Endothelial cell of umbilical vein (primary cell): ENCODE results near the gene SUGCT. TPM values are rescaled to one million over a fixed set of nuclear protein-coding genes. Genes with fewer than 3 reads are reported as not detected.

Source experiments
- BruUV-seq: library from RNA; stranded (reverse); fragments of 400-500 nt; replicated peaks from 2 replicates; lab custom pipeline; 2021; lab: Mats Ljungman, UMichigan
- CTCF ChIA-PET: fragments of 300-600, 350-600 bp; sonication (Branson Sonifier 250); formaldehyde crosslinking; loops from one replicate; lab custom pipeline; 2021; ENCODE audit warnings: antibody characterized with exemption, inconsistent platforms; lab: Charles Lee
- POLR2A ChIA-PET: fragments of 300-600, 350-600 bp; sonication (Branson Sonifier 250); formaldehyde crosslinking; loops from one replicate; lab custom pipeline; 2021; ENCODE audit warnings: antibody characterized with exemption, inconsistent platforms; lab: Charles Lee
- DNase-seq: peaks from one replicate; pipeline ENCODE4 v3.0.0-alpha.2; 2011; ENCODE audit warnings: low read depth, low spot score
- FAIRE-seq: peaks from 2 replicates; lab custom pipeline; 2011; peaks lifted over from hg19 to GRCh38; lab: Jason Lieb, UNC
- H2AFZ ChIP-seq: 2 replicates; pipeline ENCODE4 v1.6.0; 2012; ENCODE audit warnings: low read depth, low read length, control low read depth, inconsistent platforms
- H3K27ac ChIP-seq: 2 replicates; pipeline ENCODE4 v1.5.1; 2011; ENCODE audit warnings: low read depth, mild to moderate bottlenecking, control low read depth, low read length, moderate library complexity; ENCODE audit not compliant: insufficient read depth
- H3K27me3 ChIP-seq, 2 experiments: 2 replicates each; pipeline versions ENCODE4 v1.6.0 to v1.6.1; 2011; ENCODE audit warnings: low read length in 2 of 2, mixed read lengths in 1 of 2; ENCODE audit not compliant: control insufficient read depth in 2 of 2, insufficient read depth in 2 of 2
- H3K36me3 ChIP-seq, 2 experiments: 2 replicates in 1 of 2; 3 replicates in 1 of 2; pipeline ENCODE4 v1.5.1; 2011; ENCODE audit warnings: low read length in 2 of 2, mild to moderate bottlenecking in 1 of 2, moderate library complexity in 1 of 2; ENCODE audit not compliant: control insufficient read depth in 2 of 2, insufficient read depth in 2 of 2; ENCODE audit errors: extremely low read depth in 1 of 2
- H3K4me1 ChIP-seq: 3 replicates; pipeline ENCODE4 v1.5.1; 2011; ENCODE audit warnings: mild to moderate bottlenecking, low read length; ENCODE audit not compliant: control insufficient read depth, insufficient read depth; ENCODE audit errors: extremely low read depth
- H3K4me2 ChIP-seq: 2 replicates; pipeline ENCODE4 v1.6.1; 2011; ENCODE audit warnings: low read length, control low read depth, mixed read lengths; ENCODE audit not compliant: insufficient read depth
- H3K4me3 ChIP-seq, 3 experiments: fragments of 200-600 bp in 1 of 3; sonication (generic), shearing (Covaris generic) in 1 of 3; replicated peaks in 1 of 3; 2 replicates each; pipeline ENCODE4 v1.5.1; 2011 to 2016; ENCODE audit warnings: control low read depth in 3 of 3, low read length in 3 of 3, mild to moderate bottlenecking in 2 of 3, inconsistent platforms in 1 of 3, low read depth in 1 of 3, moderate library complexity in 1 of 3; ENCODE audit not compliant: insufficient read depth in 1 of 3
- H3K79me2 ChIP-seq: 2 replicates; pipeline ENCODE4 v1.6.0; 2012; ENCODE audit warnings: low read length, inconsistent platforms; ENCODE audit not compliant: control insufficient read depth, insufficient read depth
- H3K9ac ChIP-seq: replicated peaks from 2 replicates; pipeline ENCODE3; 2011; ENCODE audit warnings: low read length, control low read depth; ENCODE audit not compliant: insufficient read depth; ENCODE audit errors: extremely low read depth
- H3K9me1 ChIP-seq: replicated peaks from 3 replicates; pipeline ENCODE4 v1.6.0; 2011; ENCODE audit warnings: mild to moderate bottlenecking, low read length; ENCODE audit not compliant: control insufficient read depth, insufficient read depth; ENCODE audit errors: extremely low read depth
- H3K9me3 ChIP-seq: replicated peaks from 2 replicates; pipeline ENCODE4 v1.5.1; 2012; ENCODE audit warnings: low read length, inconsistent platforms; ENCODE audit not compliant: control insufficient read depth, insufficient read depth
- H4K20me1 ChIP-seq: replicated peaks from 2 replicates; pipeline ENCODE3; 2011; ENCODE audit warnings: mild to moderate bottlenecking, low read length; ENCODE audit not compliant: control insufficient read depth, insufficient read depth; ENCODE audit errors: extremely low read depth
- EZH2 ChIP-seq: IDR thresholded peaks from 2 replicates; pipeline ENCODE4 v1.6.1; 2012; ENCODE audit warnings: borderline replicate concordance, low read depth, mild to moderate bottlenecking, moderate library complexity, low read length, inconsistent platforms; ENCODE audit not compliant: severe bottlenecking
- FOS ChIP-seq: IDR thresholded peaks from 2 replicates; pipeline ENCODE4 v1.6.1; 2011; ENCODE audit warnings: mild to moderate bottlenecking, low read length, moderate library complexity, borderline replicate concordance; ENCODE audit not compliant: insufficient read depth
- GATA2 ChIP-seq: IDR thresholded peaks from 2 replicates; pipeline ENCODE4 v1.7.0; 2011; ENCODE audit warnings: low read depth, mild to moderate bottlenecking, moderate library complexity, mixed read lengths, low read length; ENCODE audit not compliant: insufficient read length, insufficient read depth
- JUN ChIP-seq: IDR thresholded peaks from 2 replicates; pipeline ENCODE4 v1.6.1; 2011; ENCODE audit warnings: borderline replicate concordance, low read depth; ENCODE audit not compliant: insufficient read length, insufficient read depth
- MYC ChIP-seq: IDR thresholded peaks from one replicate; pipeline ENCODE4 v1.6.1; 2011; ENCODE audit warnings: mild to moderate bottlenecking, low read depth, low read length
- POLR2A ChIP-seq: IDR thresholded peaks from 2 replicates; pipeline ENCODE4 v1.6.1; 2012; ENCODE audit warnings: low read depth, mild to moderate bottlenecking, control low read depth, low read length
- POLR2AphosphoS5 ChIP-seq: IDR thresholded peaks from 2 replicates; pipeline ENCODE4 v1.6.1; 2012; ENCODE audit warnings: low read depth, mild to moderate bottlenecking, control low read depth, low read length, moderate library complexity; ENCODE audit not compliant: insufficient read depth
- dilution Hi-C: fragments of 300-500 bp; cut with MboI; formaldehyde crosslinking; loops from one replicate; pipeline ENCODE4 v1.15.0; 2019; ENCODE audit warnings: low sequenced_read_pairs; ENCODE audit not compliant: extremely low pct_ligation_motif_present
- intact Hi-C: fragments of 100-400 bp; cut with micrococcal nuclease; formaldehyde crosslinking; loops from one replicate; pipeline ENCODE4 v1.10.0; 2022
- polyA plus RNA-seq, 4 experiments: library from polyadenylated mRNA; depleted of rRNA in 3 of 4; stranded (reverse) in 3 of 4; unstranded in 1 of 4; fragments of >200 nt; gene quantifications; 2 replicates each; pipeline versions ENCODE4 v1.2.1 to v1.2.3, GENCODE V29; 2011 to 2012; ENCODE audit warnings: missing spikeins in 1 of 4
- total RNA-seq: library from RNA; stranded (reverse); gene quantifications from 2 replicates; pipeline ENCODE4 v1.2.3, GENCODE V29; 2021
- TF ChIP-seq, protein P1 (sequence below): IDR thresholded peaks from 2 replicates; pipeline ENCODE4 v1.6.1; 2011; ENCODE audit not compliant: insufficient read depth, insufficient read length
- TF ChIP-seq, protein P2 (sequence below), 2 donors: IDR thresholded peaks; 1 replicate in 1 of 2; 2 replicates in 1 of 2; pipeline ENCODE4 v1.5.1; 2011; ENCODE audit warnings: low read length in 2 of 2, mild to moderate bottlenecking in 2 of 2, moderate library complexity in 2 of 2, control low read depth in 1 of 2, inconsistent platforms in 1 of 2, low read depth in 1 of 2; ENCODE audit not compliant: insufficient read depth in 1 of 2; ENCODE audit errors: extremely low read depth in 1 of 2

SUGCT gene
- total and polyA plus RNA-seq, 2 donors (not counting 3 experiments of a cell fraction or from before 2014, with no cell fraction given), result 1.2 to 1.4 TPM

DNA sequence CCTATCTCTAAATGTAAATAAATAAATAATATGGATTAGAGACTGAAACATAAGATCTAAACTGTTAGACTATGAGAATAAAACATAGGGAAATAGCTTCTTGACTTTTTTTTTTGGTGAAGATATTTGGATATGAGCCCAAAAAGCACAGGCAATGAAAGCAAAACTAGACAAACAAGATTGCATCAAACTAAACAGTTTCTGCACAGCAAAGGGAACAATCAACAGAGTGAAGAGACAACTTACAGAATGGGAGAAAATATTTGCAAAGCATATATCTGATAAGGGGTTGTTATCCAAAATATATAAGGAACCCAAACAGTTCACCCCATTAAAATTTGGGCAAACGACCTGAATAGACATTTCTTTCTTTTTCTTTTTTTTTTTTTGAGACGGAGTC, 148.1 kb downstream of the SUGCT start:
- H3K9me3 ChIP-seq, result no peaks in the 10 kb centered on the region
- DNase-seq (no peak), FAIRE-seq (no peak)
- H3K79me2 ChIP-seq, result no peaks in the 10 kb centered on the region
- no peak overlapping the region for H3K4me3 ChIP-seq
- H3K9ac ChIP-seq, result no peak overlapping the region
- no TSS peak for BruUV-seq
- intact Hi-C loops (no loop called here), dilution Hi-C loops (no loop called here)
- CTCF ChIA-PET, result interaction anchor here (1.0 kb wide), 1 partner anchor 50 kb away, joined by 3 read pairs; no protein-coding TSS in a partner anchor
- H3K4me2 ChIP-seq, result no peak overlapping the region
- POLR2A ChIA-PET, result no interaction called here
- H3K27ac ChIP-seq, result no peak overlapping the region
- TF ChIP-seq JUN (no peak), EZH2 (no peak)
- TF ChIP-seq, protein P1, sequence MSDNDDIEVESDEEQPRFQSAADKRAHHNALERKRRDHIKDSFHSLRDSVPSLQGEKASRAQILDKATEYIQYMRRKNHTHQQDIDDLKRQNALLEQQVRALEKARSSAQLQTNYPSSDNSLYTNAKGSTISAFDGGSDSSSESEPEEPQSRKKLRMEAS, result no peak
- no peaks in the 10 kb centered on the region for H3K9me1 ChIP-seq
- no peaks in the 10 kb centered on the region for H3K27me3 ChIP-seq
- no peaks in the 10 kb centered on the region for H3K4me1 ChIP-seq
- no peak overlapping the region for H2AFZ ChIP-seq
- no peaks in the 10 kb centered on the region for H4K20me1 ChIP-seq
- H3K36me3 ChIP-seq, result no peaks in the 10 kb centered on the region

DNA sequence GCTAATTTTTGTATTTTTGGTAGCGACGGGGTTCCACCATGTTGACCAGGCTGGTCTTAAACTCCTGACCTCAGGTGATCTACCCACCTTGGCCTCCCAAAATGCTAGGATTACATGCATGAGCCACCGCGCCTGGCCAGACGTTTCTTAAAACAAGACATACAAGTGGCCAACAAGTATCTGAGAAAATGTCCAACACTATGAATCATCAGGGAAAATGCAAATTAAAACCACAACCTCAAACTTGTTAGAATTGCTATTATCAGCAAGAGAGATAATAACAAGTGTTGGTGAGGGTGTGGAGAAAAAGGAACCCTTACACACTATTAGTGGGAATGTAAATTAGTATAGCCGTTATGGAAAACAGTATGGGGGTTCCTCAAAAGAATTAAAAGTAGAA, 148.6 kb downstream of the SUGCT start:
- Histone ChIP-seq H3K4me3 (no peak overlapping the region), H3K9me3 (no peaks in the 10 kb centered on the region), H3K27me3 (no peaks in the 10 kb centered on the region), H3K9me1 (no peaks in the 10 kb centered on the region), H3K4me1 (no peaks in the 10 kb centered on the region), H3K27ac (no peak overlapping the region), H2AFZ (no peak overlapping the region), H3K79me2 (no peaks in the 10 kb centered on the region), H3K9ac (no peak overlapping the region), H4K20me1 (no peaks in the 10 kb centered on the region), H3K4me2 (no peak overlapping the region), H3K36me3 (no peaks in the 10 kb centered on the region)
- ChIA-PET CTCF (interaction anchor here (1.0 kb wide), 1 partner anchor 51 kb away, joined by 3 read pairs; no protein-coding TSS in a partner anchor), POLR2A (no interaction called here)
- no peak for FAIRE-seq
- no peak for TF ChIP-seq FOS
- no peak for TF ChIP-seq POLR2A
- no peak for TF ChIP-seq GATA2
- TF ChIP-seq MYC, result no peak
- no peak for TF ChIP-seq EZH2
- TF ChIP-seq, protein P1, result no peak
- TF ChIP-seq POLR2AphosphoS5, result no peak
- TF ChIP-seq, protein P2, sequence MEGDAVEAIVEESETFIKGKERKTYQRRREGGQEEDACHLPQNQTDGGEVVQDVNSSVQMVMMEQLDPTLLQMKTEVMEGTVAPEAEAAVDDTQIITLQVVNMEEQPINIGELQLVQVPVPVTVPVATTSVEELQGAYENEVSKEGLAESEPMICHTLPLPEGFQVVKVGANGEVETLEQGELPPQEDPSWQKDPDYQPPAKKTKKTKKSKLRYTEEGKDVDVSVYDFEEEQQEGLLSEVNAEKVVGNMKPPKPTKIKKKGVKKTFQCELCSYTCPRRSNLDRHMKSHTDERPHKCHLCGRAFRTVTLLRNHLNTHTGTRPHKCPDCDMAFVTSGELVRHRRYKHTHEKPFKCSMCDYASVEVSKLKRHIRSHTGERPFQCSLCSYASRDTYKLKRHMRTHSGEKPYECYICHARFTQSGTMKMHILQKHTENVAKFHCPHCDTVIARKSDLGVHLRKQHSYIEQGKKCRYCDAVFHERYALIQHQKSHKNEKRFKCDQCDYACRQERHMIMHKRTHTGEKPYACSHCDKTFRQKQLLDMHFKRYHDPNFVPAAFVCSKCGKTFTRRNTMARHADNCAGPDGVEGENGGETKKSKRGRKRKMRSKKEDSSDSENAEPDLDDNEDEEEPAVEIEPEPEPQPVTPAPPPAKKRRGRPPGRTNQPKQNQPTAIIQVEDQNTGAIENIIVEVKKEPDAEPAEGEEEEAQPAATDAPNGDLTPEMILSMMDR (IDR thresholded peaks at IDR 0.05; ENCODE audit: extremely low read depth in 1 of 2, insufficient read depth in 1 of 2, low read depth in 1 of 2, low read length in 2 of 2), result no peak
- no peak for TF ChIP-seq JUN
- no TSS peak for BruUV-seq
- DNase-seq, result no peak
- intact Hi-C loops, result no loop called here
- dilution Hi-C loops, result no loop called here
